Natural killer cell (primary cell): ENCODE measurements around the gene DNM1. TPM values are rescaled to one million over a fixed set of nuclear protein-coding genes. Genes with fewer than 3 reads are reported as not detected.

Experiments used
- ATAC-seq, 3 donors: fragments of 150-1000 bp in 2 of 3; fragments of 200-7000 bp in 1 of 3; cut with Tn5 transposase; 1 replicate in 1 of 3; 2 replicates in 2 of 3; pipeline ENCODE4 v1.10.0; 2021; ENCODE audit warnings: mild to moderate bottlenecking in 2 of 3, moderate library complexity in 2 of 3
- DNase-seq, 2 donors: peaks; one replicate each; pipeline versions ENCODE4 v3.0.0 to v3.0.0-alpha.2; 2013 to 2021; ENCODE audit warnings: mixed read lengths in 1 of 2
- H3K27ac ChIP-seq: one replicate; pipeline ENCODE4 v1.5.1; 2013; ENCODE audit warnings: mild to moderate bottlenecking, low read length
- H3K27me3 ChIP-seq: one replicate; pipeline ENCODE4 v1.6.1; 2013; ENCODE audit warnings: low read length; ENCODE audit not compliant: control insufficient read depth, insufficient read depth
- H3K36me3 ChIP-seq: one replicate; pipeline ENCODE4 v1.6.1; 2013; ENCODE audit warnings: low read length; ENCODE audit not compliant: control insufficient read depth, insufficient read depth
- H3K4me1 ChIP-seq: one replicate; pipeline ENCODE4 v1.6.1; 2013; ENCODE audit warnings: low read length; ENCODE audit not compliant: control insufficient read depth, insufficient read depth
- H3K4me3 ChIP-seq: one replicate; pipeline ENCODE4 v1.5.1; 2013; ENCODE audit warnings: low read length
- H3K9me3 ChIP-seq: one replicate; pipeline ENCODE4 v1.6.1; 2013; ENCODE audit warnings: low read length; ENCODE audit not compliant: control insufficient read depth, insufficient read depth
- H3K27ac Mint-ChIP-seq, 2 donors: one replicate each; pipeline ENCODE4 v1.8.0; 2022; ENCODE audit warnings: mild to moderate bottlenecking in 2 of 2, mixed read lengths in 2 of 2, moderate library complexity in 1 of 2
- H3K27me3 Mint-ChIP-seq, 2 donors: one replicate each; pipeline ENCODE4 v1.8.0; 2022; ENCODE audit warnings: low read depth in 2 of 2, mixed read lengths in 2 of 2
- H3K36me3 Mint-ChIP-seq: one replicate; pipeline ENCODE4 v1.8.0; 2022; ENCODE audit warnings: mixed read lengths
- H3K4me1 Mint-ChIP-seq, 2 donors: one replicate each; pipeline ENCODE4 v1.8.0; 2022; ENCODE audit warnings: mixed read lengths in 2 of 2
- H3K4me3 Mint-ChIP-seq: one replicate; pipeline ENCODE4 v1.8.0; 2022; ENCODE audit warnings: mild to moderate bottlenecking, moderate library complexity, mixed read lengths
- H3K9me3 Mint-ChIP-seq, 2 donors: one replicate each; pipeline ENCODE4 v1.8.0; 2022; ENCODE audit warnings: mixed read lengths in 2 of 2
- WGBS: methylation state at CpG from one replicate; pipeline ENCODE4 v1.1.7; 2013; ENCODE audit warnings: missing lambda C conversion rate; ENCODE audit not compliant: insufficient coverage; 5-methylcytosine and 5-hydroxymethylcytosine counted together
- intact Hi-C: fragments of 100-400 bp; cut with micrococcal nuclease; formaldehyde crosslinking; loops from one replicate; pipeline ENCODE4 v1.14.2; 2022
- total RNA-seq, 4 donors: library from RNA; stranded (reverse); fragments of 120-200 nt in 1 of 4; gene quantifications; one replicate each; pipeline versions ENCODE4 v1.2.3 to v1.2.4, GENCODE V29; 2013 to 2022
- TF ChIP-seq, protein P1 (sequence below): fragments of 200-600 bp; IDR thresholded peaks from one replicate; pipeline ENCODE4 v1.8.0; 2022; ENCODE audit warnings: antibody characterized with exemption

Gene DNM1
- total RNA-seq, 3 donors from 2014 or later (not counting 1 experiment from before 2014, with no cell fraction given), result 1.4 to 8.1 (median 2.6) TPM

DNA sequence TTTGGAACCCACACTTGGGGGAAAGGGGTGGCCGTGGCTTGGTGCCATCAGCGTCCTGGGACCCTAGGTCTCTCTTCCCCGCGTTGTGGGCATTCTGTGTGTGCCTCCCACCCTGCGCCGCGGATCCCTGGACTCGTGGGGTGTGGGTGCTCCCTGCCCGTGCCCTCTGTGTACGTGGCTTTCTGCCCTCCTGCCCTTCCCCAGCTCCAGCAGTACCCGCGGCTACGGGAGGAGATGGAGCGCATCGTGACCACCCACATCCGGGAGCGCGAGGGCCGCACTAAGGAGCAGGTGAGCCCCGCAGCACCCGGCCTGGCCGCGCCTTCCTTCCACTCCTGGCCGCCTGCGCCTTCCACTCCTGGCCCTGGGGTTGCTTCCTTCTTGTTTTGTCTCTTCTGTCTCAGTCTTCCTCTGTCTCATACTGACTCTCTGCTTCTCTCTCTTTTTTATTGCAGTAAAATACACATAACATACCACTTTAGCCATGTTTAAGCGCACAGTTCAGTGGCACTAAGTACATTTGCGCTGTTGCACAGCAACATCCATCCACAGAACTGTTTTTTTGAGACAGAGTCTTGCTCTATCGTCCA, 30.7 kb downstream of the DNM1 start:
- Mint-ChIP-seq H3K36me3 (no peaks in the 10 kb centered on the region), H3K9me3 (no peaks in the 10 kb centered on the region), H3K27me3 (peaks cover 0 to 3% of the 10 kb centered on the region in 2 donors), H3K4me3 (no peak overlapping the region), H3K27ac (no peak overlapping the region), H3K4me1 (no peaks in the 10 kb centered on the region)
- Histone ChIP-seq H3K4me1 (no peaks in the 10 kb centered on the region), H3K9me3 (no peaks in the 10 kb centered on the region), H3K36me3 (no peaks in the 10 kb centered on the region), H3K27me3 (no peaks in the 10 kb centered on the region), H3K27ac (no peak overlapping the region), H3K4me3 (no peak overlapping the region)
- intact Hi-C loops, result no loop called here
- TF ChIP-seq, protein P1, sequence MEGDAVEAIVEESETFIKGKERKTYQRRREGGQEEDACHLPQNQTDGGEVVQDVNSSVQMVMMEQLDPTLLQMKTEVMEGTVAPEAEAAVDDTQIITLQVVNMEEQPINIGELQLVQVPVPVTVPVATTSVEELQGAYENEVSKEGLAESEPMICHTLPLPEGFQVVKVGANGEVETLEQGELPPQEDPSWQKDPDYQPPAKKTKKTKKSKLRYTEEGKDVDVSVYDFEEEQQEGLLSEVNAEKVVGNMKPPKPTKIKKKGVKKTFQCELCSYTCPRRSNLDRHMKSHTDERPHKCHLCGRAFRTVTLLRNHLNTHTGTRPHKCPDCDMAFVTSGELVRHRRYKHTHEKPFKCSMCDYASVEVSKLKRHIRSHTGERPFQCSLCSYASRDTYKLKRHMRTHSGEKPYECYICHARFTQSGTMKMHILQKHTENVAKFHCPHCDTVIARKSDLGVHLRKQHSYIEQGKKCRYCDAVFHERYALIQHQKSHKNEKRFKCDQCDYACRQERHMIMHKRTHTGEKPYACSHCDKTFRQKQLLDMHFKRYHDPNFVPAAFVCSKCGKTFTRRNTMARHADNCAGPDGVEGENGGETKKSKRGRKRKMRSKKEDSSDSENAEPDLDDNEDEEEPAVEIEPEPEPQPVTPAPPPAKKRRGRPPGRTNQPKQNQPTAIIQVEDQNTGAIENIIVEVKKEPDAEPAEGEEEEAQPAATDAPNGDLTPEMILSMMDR, result no peak
- no peak for DNase-seq
- no peak for ATAC-seq
- WGBS, result 89% methylated on average over 28 of the region's 28 CpGs

DNA sequence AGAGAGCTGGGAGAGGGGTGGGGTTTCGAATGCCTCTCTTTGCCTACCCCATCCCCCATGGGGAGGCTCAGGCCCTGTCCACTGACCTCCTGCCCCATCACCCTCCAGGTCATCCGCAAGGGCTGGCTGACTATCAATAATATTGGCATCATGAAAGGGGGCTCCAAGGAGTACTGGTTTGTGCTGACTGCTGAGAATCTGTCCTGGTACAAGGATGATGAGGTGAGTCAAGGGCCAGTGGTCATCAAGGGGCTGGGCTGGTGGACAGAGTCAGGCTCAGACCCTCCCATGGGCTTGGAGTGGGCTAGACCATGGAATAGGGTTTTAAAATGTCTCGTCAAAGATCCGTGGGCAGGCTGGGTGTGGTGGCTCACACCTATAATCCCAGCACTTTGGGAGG, 38.9 kb downstream of the DNM1 start:
- ATAC-seq (no peak), DNase-seq (no peak)
- Histone ChIP-seq H3K36me3 (no peaks in the 10 kb centered on the region), H3K4me3 (no peak overlapping the region), H3K27me3 (no peaks in the 10 kb centered on the region), H3K27ac (no peak overlapping the region), H3K9me3 (no peaks in the 10 kb centered on the region), H3K4me1 (peaks cover 33% of the 10 kb centered on the region)
- no peak overlapping the region for H3K27ac Mint-ChIP-seq
- WGBS, result 100% methylated on average over 3 of the region's 4 CpGs
- TF ChIP-seq, protein P1, result no peak
- no peak overlapping the region for H3K4me3 Mint-ChIP-seq
- H3K4me1 Mint-ChIP-seq, result peaks cover 14 to 24% of the 10 kb centered on the region in 2 donors
- H3K36me3 Mint-ChIP-seq, result no peaks in the 10 kb centered on the region
- intact Hi-C loops, result no loop called here
- H3K27me3 Mint-ChIP-seq, result peaks cover 0 to 11% of the 10 kb centered on the region in 2 donors
- H3K9me3 Mint-ChIP-seq, result no peaks in the 10 kb centered on the region

DNA sequence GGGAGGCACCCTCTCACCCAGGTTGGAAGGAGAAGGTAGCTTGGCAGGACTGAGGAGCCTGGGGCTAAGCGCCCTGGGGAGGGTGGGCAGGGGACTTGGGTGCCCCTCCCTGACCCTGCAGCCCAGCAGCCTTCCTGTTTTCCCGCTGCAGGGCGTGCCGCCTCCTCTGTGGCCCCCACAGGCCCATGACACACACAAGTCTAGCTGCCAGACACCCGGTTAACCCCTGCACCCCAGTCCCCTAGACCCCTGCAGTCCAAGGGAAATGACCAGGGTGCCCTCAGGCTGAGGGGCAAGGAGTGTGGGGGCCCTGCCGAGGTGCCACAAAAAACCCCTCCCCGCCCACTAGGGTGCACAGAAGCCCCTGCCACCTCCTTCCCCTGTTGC, 39.6 kb downstream of the DNM1 start:
- H3K36me3 Mint-ChIP-seq, result no peaks in the 10 kb centered on the region

More for the DNA sequence above, 39.6 kb downstream of the DNM1 start:
- DNase-seq (no peak), ATAC-seq (no peak)
- intact Hi-C loops, result no loop called here
- no peaks in the 10 kb centered on the region for H3K36me3 ChIP-seq
- Mint-ChIP-seq H3K27ac (no peak overlapping the region), H3K4me3 (no peak overlapping the region), H3K4me1 (peaks cover 14 to 24% of the 10 kb centered on the region in 2 donors), H3K27me3 (peaks cover 0 to 11% of the 10 kb centered on the region in 2 donors), H3K9me3 (no peaks in the 10 kb centered on the region)
- no peaks in the 10 kb centered on the region for H3K27me3 ChIP-seq
- no peak overlapping the region for H3K4me3 ChIP-seq
- 42% methylated on average over 7 of the region's 7 CpGs for WGBS
- TF ChIP-seq, protein P1, result no peak
- H3K4me1 ChIP-seq, result peaks cover 33% of the 10 kb centered on the region
- H3K9me3 ChIP-seq, result no peaks in the 10 kb centered on the region
- H3K27ac ChIP-seq, result no peak overlapping the region
